ENCODE results near the gene ALG10. TPM values are rescaled to one million over a fixed set of nuclear protein-coding genes. Genes with fewer than 3 reads are reported as not detected.
"Not testable (repeated sequence)": the region's sequence is repeated elsewhere in the genome, so short reads cannot be mapped to it uniquely, and the experiment has no call there.

Gene ALG10, protein sequence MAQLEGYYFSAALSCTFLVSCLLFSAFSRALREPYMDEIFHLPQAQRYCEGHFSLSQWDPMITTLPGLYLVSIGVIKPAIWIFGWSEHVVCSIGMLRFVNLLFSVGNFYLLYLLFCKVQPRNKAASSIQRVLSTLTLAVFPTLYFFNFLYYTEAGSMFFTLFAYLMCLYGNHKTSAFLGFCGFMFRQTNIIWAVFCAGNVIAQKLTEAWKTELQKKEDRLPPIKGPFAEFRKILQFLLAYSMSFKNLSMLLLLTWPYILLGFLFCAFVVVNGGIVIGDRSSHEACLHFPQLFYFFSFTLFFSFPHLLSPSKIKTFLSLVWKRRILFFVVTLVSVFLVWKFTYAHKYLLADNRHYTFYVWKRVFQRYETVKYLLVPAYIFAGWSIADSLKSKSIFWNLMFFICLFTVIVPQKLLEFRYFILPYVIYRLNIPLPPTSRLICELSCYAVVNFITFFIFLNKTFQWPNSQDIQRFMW
- 2.8 TPM for polyA plus RNA-seq (2013, experiment 1 of 2; ENCODE audit: insufficient read length)
- 2.6 TPM for polyA plus RNA-seq (2013, experiment 2 of 2; ENCODE audit: insufficient read length)

DNA sequence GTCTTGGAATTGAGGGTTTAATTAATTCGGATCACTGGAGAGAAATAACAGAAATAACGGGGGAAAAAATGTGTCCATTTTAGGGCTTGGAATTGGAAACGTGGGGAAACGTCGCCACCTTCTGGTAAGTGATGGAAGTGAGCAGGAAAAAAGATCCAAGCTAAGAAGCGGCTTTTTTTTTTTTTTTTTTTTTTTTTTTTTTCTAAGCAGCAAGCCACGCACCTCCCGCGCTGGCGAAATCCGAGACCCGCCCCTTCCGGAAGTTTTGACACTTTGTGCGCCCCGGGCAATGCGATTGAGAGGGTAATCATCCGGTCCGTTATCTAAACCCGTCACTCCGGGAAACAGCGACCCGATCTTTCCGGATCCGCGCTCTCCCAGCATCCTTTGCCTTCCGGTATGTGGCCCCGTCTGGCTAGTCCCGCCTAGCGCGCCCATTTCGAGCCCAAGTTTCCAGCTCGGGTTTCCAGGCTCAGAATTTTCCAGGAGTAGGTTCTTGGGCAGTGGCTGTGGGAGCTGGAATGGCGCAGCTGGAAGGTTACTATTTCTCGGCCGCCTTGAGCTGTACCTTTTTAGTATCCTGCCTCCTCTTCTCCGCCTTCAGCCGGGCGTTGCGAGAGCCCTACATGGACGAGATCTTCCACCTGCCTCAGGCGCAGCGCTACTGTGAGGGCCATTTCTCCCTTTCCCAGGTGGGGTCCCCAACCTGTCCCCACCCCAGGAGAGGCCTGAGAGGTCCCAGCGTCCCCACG, at the start of gene ALG10:
Gene ALG10, plus strand, starts transcription at position 418 of the 752 bp plus-strand sequence. Its CDS starts 104 bp downstream, at position 522.
- DNase-seq: peak; percentile 99

DNA sequence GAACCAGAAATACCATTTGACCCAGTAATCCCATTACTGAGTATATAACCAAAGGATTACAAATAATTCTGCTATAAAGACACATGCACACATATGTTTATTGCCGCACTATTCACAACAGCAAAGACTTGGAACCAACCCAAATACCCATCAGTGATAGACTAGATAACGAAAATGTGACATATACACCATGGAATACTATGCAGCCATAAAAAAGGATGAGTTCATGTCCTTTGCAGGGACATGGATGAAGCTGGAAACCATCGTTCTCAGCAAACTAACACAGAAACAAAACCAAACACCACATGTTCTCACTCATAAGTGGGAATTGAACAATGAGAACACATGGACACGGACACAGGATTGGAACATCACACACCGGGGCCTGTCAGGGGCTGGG, 49.4 kb upstream of the ALG10 start:
- DNase-seq: not testable (repeated sequence)

DNA sequence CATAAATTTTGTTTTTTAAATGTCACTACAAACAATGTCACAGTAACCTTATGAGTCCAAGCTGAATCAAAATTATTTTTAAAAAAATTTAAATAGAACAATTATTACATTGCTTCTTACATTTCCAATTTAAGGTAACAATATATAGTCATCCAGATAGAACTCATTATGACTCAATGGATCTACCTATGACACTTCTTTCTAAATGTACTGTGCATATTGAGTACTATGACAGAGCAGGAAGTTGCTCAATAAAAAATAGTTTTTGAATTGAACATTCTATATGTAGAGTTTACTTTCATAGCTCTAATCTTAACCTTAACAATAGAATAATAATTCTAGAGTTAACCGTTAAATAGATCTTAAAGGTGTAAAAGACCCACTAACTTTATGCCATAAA, 44.4 kb upstream of the ALG10 start:
- DNase-seq: no peak

DNA sequence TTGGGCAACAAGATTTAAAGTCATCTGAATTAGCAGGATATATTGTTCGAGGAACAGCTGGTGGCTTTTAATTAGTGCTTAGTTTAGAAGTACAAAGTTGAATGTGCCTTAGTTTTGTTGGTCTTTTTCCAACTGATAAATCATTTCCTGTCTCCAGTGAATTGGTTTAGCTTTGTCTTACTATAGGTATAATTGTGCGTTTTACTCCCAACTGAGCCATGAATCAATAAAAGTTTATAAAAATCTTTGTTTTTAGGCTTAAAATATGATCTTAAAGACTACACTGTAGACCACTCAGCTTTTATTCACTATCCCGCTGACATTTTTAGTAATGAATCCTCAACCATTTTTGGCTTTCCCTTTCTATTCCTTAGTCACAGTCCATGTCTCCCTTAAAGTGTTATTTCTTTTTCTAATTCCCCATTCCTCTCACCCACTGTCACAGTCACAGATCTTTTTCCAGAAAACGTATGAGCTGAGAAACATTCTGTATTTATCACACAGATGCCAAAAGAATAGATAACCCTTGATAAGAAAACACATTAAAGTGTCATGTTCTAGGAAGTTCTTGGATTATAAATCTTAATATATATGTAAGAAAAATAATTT, 34.0 kb upstream of the ALG10 start:
- DNase-seq: no peak

DNA sequence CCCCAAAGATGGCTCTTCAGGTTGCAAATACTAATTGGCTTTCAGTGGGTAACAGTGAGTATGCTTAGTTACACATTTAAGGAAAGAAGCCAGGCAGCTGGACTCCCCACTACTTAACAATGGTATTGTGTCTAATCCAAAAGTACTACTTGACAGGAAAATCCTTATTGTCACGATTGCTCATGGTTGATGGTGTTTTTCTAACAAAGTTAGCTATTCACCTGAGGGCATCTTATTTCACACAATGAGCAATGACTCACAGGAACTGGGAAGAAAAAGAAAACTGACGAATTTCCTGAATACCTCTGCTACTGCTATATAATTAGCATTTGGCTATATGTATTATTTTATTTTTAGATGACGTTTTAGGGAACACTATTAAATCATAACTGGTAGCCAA, 33.4 kb upstream of the ALG10 start:
- DNase-seq: no peak

DNA sequence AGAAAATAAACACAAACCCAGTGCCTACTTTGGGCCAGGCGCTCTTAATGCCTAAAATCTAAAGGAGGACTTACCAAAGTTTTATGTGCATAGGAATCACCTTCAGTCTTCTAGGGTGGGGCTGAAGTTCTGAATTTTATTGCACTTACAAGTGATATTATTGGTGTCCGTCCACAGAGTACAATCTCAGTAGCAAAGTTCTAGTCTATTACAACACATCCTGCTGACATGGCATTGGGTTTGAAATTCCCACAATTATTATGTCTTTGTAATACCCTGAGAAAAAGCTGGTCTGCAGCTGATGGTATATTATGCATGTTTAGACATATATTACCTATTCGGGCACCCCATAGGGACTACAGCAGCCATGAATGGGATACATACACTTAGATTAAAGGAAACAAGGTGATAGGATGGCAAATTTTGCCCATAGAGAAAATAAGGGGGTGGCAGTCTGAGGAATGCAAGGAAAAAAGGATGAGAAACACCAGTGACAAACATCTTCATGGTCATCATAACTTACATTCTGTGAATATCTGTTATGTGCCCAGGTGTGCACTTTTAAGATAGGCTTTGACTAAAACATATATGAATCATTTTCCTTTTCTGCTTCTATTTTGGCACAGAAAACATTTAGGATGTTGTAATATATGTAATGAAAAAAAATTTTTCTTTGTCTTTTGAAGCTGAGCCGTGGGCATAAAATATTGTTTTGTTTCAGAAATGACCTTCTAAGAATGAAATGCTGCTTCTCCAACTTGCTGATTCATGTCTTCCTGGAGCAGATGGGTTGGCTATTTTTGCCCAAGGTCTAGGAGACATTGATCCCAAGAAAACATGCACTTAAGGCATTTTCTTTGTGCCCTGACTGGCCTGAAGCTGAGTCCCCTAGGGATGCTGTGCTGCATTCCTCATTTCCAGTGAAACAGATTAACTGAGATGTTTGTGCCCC, 27.2 kb upstream of the ALG10 start:
- DNase-seq: no peak

DNA sequence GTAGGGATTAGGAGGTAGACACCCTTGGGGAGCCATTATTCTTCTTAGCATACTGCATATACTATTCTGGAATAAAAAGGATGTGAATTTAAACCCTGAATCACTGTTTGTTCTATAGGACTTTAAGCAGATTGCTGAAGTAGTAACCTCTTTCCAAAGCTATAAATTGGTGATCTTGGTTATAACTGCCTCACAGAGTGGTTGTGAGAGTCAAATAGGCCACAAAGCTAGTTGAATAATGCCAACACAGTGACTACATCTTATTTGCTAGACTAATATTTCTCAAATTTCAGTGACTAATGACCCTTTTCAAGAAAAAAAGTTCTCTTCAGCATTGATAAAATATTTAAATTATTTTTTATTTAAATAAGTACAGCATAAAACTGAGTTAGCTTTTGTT, 13.5 kb upstream of the ALG10 start:
- not testable (repeated sequence) for DNase-seq

DNA sequence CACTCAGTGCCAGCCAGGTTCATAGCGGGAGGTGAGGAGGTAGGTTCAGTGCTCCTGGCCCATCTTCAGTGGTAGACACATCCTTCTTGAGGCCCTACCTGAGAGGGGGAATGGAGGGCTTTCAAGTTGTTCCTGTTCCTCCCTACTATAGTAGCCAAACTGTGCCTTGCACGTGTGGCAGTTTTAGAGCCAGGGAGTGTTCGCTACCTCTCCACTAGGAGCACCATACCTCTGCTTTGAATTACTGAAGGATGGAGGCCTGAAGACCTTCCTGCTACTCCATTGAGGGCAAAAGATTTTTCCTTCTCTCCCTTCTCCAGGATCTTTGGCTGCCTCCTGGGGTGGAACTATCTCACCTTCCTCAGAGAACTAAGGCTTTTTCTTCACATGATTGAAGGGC, 5.9 kb upstream of the ALG10 start:
- DNase-seq: no peak

DNA sequence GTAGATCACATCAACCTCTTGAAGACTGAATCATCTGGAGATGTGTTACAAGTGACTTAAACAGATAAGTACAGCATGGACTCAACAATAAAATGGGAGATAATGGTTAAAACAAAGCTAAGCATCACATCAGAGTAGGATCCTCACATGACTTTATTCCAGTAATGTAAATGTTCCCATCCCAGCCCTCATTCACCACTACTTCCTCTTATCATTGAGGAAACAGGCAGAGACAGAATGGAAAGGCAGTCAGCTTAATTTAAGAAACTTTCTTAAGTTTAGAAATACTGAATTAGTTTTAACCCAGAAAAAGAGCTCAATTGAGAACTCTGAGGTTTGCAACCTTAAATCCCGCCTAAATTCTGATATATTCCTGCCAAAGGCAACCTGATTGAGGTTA, 1.2 kb upstream of the ALG10 start:
- no peak for DNase-seq

DNA sequence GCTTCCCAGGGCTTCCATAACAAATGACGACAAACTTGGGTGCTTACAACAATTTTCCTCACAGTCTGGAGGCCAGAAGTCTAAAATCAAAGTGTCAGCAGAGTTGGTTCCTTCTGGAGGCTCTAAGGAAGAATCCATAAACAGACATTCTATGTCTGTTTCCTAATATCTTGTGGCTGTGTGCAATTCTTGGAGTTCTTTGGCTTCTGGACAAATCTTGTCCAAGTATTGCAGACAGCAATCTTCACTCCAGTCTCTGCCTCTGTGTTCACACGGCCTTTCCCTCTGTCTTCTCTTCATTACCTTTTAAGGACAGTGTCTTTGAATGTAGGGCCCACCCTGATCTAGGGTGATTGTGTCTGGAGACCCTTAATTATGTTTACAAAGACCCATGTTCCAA, 5.4 kb downstream of the ALG10 start:
- DNase-seq: not testable (repeated sequence)

DNA sequence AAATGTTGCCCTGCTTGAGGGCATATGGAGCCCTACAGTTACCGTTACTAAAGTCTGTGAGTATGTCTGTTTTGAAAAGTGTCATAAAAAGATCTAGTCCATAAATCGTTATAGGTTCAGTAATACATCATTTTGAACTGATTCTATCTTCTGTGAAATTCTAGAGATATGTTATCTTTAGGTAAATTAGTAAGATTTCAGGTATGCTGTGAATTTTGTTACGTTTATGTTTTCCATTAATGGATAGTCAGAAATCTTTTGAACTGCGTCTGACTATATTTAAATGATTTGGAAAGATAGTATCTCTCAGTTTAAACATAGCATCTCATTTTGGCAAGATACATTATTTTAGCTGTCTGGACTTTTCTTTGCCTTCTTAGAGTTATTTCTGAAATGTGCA, 8.3 kb downstream of the ALG10 start:
- DNase-seq: no peak

DNA sequence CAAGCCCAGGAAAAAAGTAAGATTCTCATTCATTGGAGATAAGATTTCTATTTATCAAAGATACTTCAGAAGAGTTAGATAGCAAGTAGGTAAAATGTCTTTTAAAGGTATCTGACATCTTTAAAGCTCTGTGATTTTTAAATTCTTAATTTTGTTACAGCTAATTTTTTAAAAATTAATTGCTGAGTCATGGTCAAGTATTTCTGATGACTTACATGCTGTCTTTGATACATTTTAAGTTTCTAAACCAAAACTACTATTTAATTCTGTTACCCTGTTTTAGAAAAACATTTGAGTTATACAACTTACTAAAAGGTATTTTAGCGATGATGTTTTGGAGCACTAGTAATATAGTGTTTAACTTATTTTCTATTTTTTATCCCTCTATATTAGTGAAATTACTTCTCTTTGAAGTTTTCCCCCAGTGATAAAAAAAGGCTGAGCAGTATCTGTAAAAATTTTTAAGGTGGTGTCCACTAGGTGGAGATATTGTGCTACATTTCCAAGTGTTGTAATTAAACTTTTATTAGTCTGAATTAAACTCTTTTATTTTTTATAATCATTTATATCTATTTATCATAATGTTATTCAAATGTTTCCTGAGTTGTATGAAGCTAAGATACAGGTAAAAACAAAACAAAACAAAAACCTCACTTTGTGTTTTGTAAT, 11.5 kb downstream of the ALG10 start:
- peak; percentile 24 for DNase-seq

DNA sequence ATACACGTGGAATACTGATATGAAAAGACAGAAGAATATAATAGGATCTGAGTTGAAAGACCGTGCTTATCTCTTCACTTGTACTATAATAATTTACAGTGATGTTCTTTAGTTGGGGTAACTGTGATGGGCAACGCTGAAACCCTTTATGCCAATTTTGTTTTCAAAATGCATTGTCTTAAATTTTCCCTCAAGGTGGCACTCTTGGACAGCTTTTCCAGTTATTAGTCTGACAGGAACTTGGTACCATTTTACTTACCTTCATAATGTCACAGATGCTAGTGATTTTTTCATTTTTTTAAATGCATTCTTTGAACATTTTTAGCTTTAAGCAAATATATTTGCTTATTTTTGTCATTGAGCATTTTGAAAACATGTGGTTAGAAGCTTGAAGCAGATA, 16.1 kb downstream of the ALG10 start:
- not testable (repeated sequence) for DNase-seq

DNA sequence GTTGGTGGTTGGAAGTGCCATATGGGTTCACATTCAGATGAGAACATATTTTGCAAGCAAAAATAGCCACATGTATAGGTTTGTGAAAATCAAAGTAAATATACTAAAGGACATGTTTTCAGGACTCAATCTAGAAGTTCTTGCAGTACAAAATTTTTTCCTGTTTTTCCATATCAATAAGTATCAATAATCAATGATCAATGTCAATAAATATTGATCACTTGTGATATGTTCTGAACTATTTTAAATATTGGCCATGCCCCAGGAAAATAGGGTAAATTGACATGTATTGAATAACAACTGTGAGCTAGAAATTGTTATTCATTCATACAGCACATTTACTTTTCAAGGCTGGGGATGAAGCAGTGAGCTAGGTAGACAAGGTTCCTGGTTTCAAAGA, 24.3 kb downstream of the ALG10 start:
- no peak for DNase-seq

DNA sequence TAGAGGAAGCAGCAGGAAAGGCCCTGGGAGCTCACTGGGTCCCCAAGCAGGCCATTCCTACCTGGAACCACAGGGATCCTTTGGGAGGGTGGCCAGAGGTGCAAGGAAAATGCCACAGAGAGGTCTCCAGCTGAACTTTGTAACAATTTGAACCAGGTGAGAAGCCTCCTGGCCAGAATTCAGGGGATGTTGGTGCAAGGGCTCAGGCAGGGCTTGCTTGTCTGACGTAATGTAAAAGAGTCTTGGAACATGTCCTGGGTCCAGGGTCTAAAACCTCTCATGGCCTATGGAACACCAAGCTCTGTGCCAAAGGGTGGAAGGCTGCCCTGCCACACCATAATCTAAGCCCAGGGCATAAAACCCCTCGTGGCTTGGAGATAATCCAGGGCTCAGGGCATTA, 25.6 kb downstream of the ALG10 start:
- not testable (repeated sequence) for DNase-seq

DNA sequence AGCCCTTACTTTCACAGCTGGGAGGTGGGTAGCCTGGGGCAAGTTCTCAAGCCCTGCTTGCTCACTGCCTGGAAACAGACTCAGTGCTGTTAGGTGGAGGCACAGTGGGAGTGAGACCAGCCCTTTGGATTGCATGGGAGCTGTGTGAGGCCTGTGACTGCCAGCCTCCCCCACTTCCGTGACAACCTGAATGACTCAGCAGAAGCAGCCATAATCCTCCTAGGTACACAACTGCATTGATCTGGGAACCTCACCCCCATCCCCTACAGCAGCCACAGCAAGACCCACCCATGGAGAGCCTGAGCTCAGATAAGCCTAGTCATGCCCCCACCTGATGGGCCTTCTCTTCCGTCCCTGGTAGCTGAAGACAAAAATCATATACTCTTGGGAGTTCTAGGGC, 26.4 kb downstream of the ALG10 start:
- DNase-seq: no peak

DNA sequence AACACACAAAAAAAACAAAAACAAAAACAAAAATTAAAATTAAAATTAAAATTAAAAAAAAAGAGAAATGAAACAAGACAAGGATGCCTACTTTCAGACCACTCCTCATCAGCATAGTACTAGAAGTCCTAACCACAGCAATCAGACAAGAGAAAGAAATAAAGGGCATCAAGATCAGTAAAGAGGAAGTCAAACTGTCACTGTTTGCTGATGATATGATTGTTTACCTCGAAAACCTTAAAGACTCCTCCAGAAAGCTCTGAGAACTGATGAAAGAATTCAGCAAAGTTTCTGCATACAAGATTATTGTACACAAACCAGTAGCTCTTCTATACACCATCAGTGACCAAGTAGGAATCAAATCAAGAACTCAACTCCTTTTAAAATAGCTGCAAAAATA, 29.2 kb downstream of the ALG10 start:
- no peak for DNase-seq

DNA sequence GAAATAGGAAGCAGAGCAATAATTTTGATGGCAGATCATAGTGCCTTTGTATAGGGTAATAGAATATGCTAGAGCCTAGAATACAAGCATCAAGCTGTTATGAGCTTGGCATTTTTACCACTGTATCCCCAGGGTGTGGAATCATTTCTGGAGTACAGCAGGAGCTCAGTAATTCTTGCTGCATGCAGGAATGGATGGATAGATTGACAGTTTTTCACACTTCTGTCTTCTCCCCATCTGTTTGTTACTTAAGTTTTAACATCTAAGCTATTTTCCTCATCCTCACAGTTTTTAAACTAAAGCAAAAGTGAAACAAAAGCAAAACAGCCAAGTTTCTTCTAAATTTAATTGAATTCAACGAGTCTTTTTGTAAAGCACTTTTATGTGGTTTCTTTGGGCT, 32.6 kb downstream of the ALG10 start:
- no peak for DNase-seq

Measured in fibroblast of skin of back (primary cell).